ENCODE measurements around the gene SDCCAG8.

The SDCCAG8 gene

GRCh38 chr1:243270097-243270864 lies 14.4 kb downstream of the SDCCAG8 start:
- POLR2A ChIA-PET, result interaction anchor here (1.4 kb wide), 1 partner anchor 14 kb away, joined by 7 read pairs; the partner anchor contains the start of gene SDCCAG8
- TF ChIP-seq PKNOX1 (IDR thresholded peaks at IDR 0.05) (no peak), HDGF (IDR thresholded peaks at IDR 0.05; ENCODE audit: borderline replicate concordance) (no peak), LEF1 (IDR thresholded peaks at IDR 0.05; ENCODE audit: borderline replicate concordance) (no peak), NFRKB (IDR thresholded peaks at IDR 0.05) (no peak), TARDBP (IDR thresholded peaks at IDR 0.05) (no peak), FOXM1 (IDR thresholded peaks at IDR 0.05; ENCODE audit: borderline replicate concordance) (no peak), SP1 (IDR thresholded peaks at IDR 0.05) (no peak), ARNT (IDR thresholded peaks at IDR 0.05) (no peak), BHLHE40 (IDR thresholded peaks at IDR 0.05; ENCODE audit: borderline replicate concordance) (no peak)
- CTCF ChIA-PET, result interaction anchor here (0.6 kb wide), 1 partner anchor 10 kb away, joined by 3 read pairs; no protein-coding TSS in a partner anchor
- no peak for DNase-seq (ENCODE audit: extremely low spot score)

GRCh38 chr1:243271996-243272395 lies 16.2 kb downstream of the SDCCAG8 start:
- ChIA-PET POLR2A (interaction anchor here (1.9 kb wide), 1 partner anchor 17 kb away, joined by 9 read pairs; the partner anchor contains the start of genes CEP170 and SDCCAG8), CTCF (no interaction called here)
- TF ChIP-seq LEF1 (IDR thresholded peaks at IDR 0.05; ENCODE audit: borderline replicate concordance) (no peak), FOXA1 (IDR thresholded peaks at IDR 0.05) (no peak), SP1 (IDR thresholded peaks at IDR 0.05) (no peak), TARDBP (IDR thresholded peaks at IDR 0.05) (no peak), CTBP1 (IDR thresholded peaks at IDR 0.05; ENCODE audit: borderline replicate concordance) (no peak), NFRKB (IDR thresholded peaks at IDR 0.05) (no peak), HDGF (IDR thresholded peaks at IDR 0.05; ENCODE audit: borderline replicate concordance) (no peak), FOXK2 (IDR thresholded peaks at IDR 0.05) (no peak), ZNF384 (IDR thresholded peaks at IDR 0.05) (no peak), SUZ12 (IDR thresholded peaks at IDR 0.05) (no peak)
- no peak for DNase-seq (ENCODE audit: extremely low spot score)

DNA sequence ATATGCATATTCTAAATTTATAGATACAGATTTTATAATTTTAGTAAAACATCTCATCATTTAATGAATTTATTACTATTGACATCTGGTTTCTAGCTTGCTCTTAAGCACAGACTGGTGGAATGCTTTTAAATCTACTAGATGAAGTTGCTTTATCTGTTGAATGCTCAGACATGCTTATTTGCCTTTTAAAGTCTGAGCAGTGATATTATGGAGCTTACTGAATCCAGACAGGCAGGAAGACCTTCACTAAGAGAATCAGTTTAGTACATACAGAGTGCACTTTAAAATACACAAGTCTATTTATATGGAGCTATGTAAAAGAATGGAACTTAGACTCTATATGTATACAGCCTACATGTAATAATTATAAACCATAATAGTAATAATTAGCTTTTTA lies 16.6 kb downstream of the SDCCAG8 start:
- ChIA-PET POLR2A (interaction anchor here (1.9 kb wide), 1 partner anchor 17 kb away, joined by 9 read pairs; the partner anchor contains the start of genes CEP170 and SDCCAG8), CTCF (no interaction called here)
- no peak for DNase-seq (ENCODE audit: extremely low spot score)
- TF ChIP-seq FOXK2 (IDR thresholded peaks at IDR 0.05) (no peak), TARDBP (IDR thresholded peaks at IDR 0.05) (no peak), SP1 (IDR thresholded peaks at IDR 0.05) (no peak), BHLHE40 (IDR thresholded peaks at IDR 0.05; ENCODE audit: borderline replicate concordance) (no peak), ZNF384 (IDR thresholded peaks at IDR 0.05) (no peak), ARNT (IDR thresholded peaks at IDR 0.05) (no peak)

DNA sequence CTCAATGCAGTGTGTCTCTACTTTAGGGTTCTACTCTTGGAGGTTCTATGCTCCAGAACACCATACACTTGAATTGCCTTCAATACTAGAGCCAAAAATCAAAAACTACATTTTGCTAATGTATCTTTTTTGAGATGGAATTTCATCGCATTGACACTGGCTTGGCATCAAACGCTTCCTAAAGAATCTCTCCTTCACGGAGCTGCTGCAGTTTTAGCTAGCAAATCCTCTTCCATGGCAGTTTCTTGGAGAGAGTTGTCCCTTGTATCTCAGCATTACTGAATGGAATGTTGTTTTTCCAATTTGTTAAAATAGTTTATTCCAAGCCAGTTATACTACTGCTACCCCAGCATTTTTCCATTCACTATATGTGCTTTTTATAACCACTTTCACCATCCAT lies 17.7 kb downstream of the SDCCAG8 start:
- POLR2A ChIA-PET, result interaction anchor here (1.9 kb wide), 1 partner anchor 18 kb away, joined by 9 read pairs; the partner anchor contains the start of genes CEP170 and SDCCAG8
- DNase-seq (ENCODE audit: extremely low spot score), result no peak
- no peak for TF ChIP-seq FOXK2 (IDR thresholded peaks at IDR 0.05)
- TF ChIP-seq FOXM1 (IDR thresholded peaks at IDR 0.05; ENCODE audit: borderline replicate concordance), result no peak
- TF ChIP-seq PKNOX1 (IDR thresholded peaks at IDR 0.05), result no peak
- no peak for TF ChIP-seq FOXA1 (IDR thresholded peaks at IDR 0.05)
- TF ChIP-seq SP1 (IDR thresholded peaks at IDR 0.05), result no peak
- no peak for TF ChIP-seq ZNF384 (IDR thresholded peaks at IDR 0.05)
- no peak for TF ChIP-seq CTBP1 (IDR thresholded peaks at IDR 0.05; ENCODE audit: borderline replicate concordance)
- CTCF ChIA-PET, result interaction anchor here (0.6 kb wide), 1 partner anchor 13 kb away, joined by 4 read pairs; no protein-coding TSS in a partner anchor

GRCh38 chr1:243273945-243274344 lies 18.1 kb downstream of the SDCCAG8 start:
- ChIA-PET POLR2A (no interaction called here), CTCF (interaction anchor here (0.6 kb wide), 1 partner anchor 13 kb away, joined by 4 read pairs; no protein-coding TSS in a partner anchor)
- no peak for DNase-seq (ENCODE audit: extremely low spot score)
- no peak for TF ChIP-seq LEF1 (IDR thresholded peaks at IDR 0.05; ENCODE audit: borderline replicate concordance)
- no peak for TF ChIP-seq FOXM1 (IDR thresholded peaks at IDR 0.05; ENCODE audit: borderline replicate concordance)
- TF ChIP-seq SP1 (IDR thresholded peaks at IDR 0.05), result no peak
- TF ChIP-seq CTBP1 (IDR thresholded peaks at IDR 0.05; ENCODE audit: borderline replicate concordance), result no peak
- no peak for TF ChIP-seq ARNT (IDR thresholded peaks at IDR 0.05)
- TF ChIP-seq NFRKB (IDR thresholded peaks at IDR 0.05), result no peak
- no peak for TF ChIP-seq SUZ12 (IDR thresholded peaks at IDR 0.05)
- no peak for TF ChIP-seq FOXA1 (IDR thresholded peaks at IDR 0.05)
- TF ChIP-seq ELF4 (IDR thresholded peaks at IDR 0.05), result no peak
- TF ChIP-seq L3MBTL2 (conservative IDR thresholded peaks at IDR 0.05), result no peak
- TF ChIP-seq FOXK2 (IDR thresholded peaks at IDR 0.05), result no peak
- TF ChIP-seq HDGF (IDR thresholded peaks at IDR 0.05; ENCODE audit: borderline replicate concordance), result no peak
- no peak for TF ChIP-seq PKNOX1 (IDR thresholded peaks at IDR 0.05)
- TF ChIP-seq BHLHE40 (IDR thresholded peaks at IDR 0.05; ENCODE audit: borderline replicate concordance), result no peak
- TF ChIP-seq TARDBP (IDR thresholded peaks at IDR 0.05), result no peak
- no peak for TF ChIP-seq ZNF384 (IDR thresholded peaks at IDR 0.05)

DNA sequence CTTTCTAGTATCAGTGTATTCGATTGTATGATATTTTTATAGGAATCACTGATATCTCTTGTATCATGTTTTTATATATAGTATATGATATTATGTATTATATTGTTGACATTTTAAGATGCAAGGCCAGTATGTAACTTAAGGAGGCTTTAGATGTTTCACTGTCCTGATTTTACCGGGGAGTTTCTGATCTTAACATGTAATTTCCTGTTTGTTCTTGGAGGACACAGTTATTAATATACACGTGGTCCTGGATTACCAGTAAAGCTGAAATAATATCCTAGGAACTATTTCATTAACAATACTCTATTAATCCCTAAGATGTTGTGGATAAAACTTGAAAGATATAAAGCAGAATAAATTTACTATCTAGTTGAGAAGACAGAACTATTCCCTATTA lies 19.5 kb downstream of the SDCCAG8 start:
- POLR2A ChIA-PET, result no interaction called here
- no peak for DNase-seq (ENCODE audit: extremely low spot score)
- TF ChIP-seq FOXA1 (IDR thresholded peaks at IDR 0.05) (no peak), FOXK2 (IDR thresholded peaks at IDR 0.05) (no peak), BHLHE40 (IDR thresholded peaks at IDR 0.05; ENCODE audit: borderline replicate concordance) (no peak), SUZ12 (IDR thresholded peaks at IDR 0.05) (no peak), LEF1 (IDR thresholded peaks at IDR 0.05; ENCODE audit: borderline replicate concordance) (no peak), ARNT (IDR thresholded peaks at IDR 0.05) (no peak), ZNF384 (IDR thresholded peaks at IDR 0.05) (no peak)
- CTCF ChIA-PET, result interaction anchor here (0.7 kb wide), 1 partner anchor 437 kb away, joined by 3 read pairs; no protein-coding TSS in a partner anchor
